Activated CD8-positive, alpha-beta memory T cell treated with anti-CD3 and anti-CD28 coated beads for 48 hours (primary cell): ENCODE results near the gene KRTAP1-5.
"Not testable (repeated sequence)": the region's sequence is repeated elsewhere in the genome, so short reads cannot be mapped to it uniquely, and the experiment has no call there.

Experiments used
- DNase-seq, 3 experiments: peaks; one replicate each; pipeline ENCODE4 v3.0.0-alpha.2; 2020; ENCODE audit warnings: low read depth in 2 of 3, low spot score in 2 of 3

KRTAP1-5 gene, protein sequence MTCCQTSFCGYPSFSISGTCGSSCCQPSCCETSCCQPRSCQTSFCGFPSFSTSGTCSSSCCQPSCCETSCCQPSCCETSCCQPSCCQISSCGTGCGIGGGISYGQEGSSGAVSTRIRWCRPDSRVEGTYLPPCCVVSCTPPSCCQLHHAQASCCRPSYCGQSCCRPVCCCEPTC

DNA sequence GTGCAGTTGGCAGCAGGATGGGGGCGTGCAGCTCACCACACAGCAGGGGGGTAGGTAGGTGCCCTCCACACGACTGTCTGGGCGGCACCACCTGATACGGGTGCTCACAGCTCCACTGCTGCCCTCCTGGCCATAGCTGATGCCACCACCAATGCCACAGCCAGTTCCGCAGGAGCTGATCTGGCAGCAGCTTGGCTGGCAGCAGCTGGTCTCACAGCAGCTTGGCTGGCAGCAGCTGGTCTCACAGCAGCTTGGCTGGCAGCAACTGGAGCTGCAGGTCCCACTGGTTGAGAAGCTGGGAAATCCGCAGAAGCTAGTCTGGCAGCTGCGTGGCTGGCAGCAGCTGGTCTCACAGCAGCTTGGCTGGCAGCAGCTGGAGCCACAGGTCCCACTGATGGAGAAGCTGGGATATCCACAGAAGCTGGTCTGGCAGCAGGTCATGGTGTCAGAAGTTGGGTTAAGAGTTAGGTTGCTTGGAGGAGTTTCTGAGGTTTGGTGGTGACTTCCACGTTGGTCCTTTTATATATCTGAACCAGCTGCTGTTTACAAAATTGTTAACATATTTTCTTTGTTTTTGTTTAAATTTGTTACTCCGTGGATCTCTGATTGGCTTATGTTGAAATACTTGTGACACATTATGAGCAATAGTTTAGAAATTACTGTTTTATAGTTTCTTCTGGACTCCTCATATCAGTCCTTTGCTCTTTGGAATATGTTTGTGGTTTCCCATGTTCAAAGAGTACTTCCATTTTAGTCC, at the start of gene KRTAP1-5:
TSS of gene KRTAP1-5 (minus strand) at position 494 of the 757 bp plus-strand sequence. CDS start at position 441, 53 bp downstream.
- DNase-seq = no peak

DNA sequence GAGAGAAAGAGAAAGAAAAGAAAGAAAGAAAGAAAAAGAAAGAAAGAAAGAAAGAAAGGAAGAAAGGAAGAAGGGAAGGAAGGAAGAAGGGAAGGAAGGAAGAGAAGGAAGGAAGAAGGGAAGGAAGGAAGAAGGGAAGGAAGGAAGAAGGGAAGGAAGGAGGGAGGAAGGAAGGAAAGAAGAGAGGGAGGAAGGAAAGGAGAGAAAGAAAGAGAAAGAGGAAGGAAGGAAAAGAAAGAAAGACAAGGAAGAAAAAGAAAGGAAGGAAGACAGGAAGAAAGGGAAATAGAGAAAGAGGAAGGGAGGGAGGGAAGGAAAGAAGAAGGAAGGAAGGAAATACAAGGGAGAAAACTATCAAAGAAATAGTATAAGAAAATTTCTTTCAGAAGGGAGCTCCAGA, 49.8 kb upstream of the KRTAP1-5 start:
- no peak for DNase-seq

DNA sequence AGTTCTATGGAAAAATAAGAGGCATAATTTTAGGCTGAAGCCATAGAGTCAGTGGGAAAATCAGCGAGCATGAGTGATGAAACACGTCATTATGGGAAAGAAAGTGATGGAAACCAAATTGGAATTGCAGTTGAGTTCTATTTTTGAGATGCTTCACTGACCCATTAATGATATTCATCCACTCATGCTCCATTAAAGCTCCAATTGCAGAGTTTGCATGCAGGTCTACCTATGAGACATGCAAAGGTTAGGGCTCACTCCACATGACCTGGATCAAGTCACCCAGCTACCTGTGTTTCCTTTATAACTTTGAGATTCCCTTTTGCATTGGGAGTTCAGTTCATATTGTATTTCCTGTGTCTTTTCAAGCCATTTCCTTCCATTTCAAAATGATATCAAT, 46.7 kb upstream of the KRTAP1-5 start:
- DNase-seq = no peak

DNA sequence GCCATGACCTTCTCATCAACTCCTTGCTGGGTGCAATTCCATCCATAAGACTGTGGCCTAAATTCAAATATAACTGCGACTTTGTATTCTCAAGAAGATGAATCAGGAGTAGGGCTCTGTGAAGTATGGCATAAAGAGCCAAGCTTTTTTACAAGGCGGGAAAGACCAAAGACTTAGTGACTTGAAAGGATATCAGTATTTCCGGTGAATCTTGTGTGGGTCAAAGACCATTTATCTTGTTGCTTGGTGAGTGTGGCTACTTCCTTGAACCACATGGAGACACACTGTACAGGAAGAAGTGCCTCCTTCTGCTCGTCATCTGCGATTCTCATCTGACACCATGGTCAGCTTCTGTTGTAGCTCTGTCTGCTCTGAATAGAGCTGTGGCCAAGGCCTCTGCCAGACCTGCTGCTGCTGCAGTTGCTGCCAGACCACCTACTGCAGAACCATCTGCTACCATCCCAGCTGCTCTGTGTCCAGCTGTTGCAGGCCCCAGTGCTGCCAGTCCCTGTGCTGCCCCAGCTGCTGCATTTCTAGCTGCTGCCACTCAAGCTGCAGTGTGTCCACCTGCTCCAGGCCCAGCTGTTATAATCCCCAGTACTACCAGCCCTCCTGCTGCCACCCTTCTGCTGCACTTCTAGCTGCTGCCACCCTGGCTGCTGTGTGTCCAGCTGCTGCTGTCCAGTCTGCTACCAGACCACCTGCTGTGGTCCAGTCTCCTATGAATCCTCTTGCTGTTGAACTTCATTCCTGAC, 44.8 kb upstream of the KRTAP1-5 start:
- no peak for DNase-seq

DNA sequence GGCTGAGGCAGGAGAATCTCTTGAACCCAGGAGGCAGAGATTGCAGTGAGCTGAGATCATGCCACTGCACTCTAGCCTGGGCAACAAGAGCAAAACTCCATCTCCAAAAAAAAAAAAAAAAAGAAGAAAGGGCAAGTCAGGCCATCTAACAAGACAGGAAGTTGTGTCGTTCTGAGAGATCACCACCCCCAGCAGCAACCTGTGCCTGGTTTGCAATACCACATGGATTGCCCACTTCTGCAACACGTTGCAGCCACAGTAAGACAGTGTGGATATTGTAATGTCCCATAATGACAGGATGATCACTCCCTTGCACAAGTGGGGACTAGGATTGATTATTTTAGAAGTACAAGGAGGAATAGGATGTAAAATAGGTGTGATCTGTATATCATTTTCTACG, 42.0 kb upstream of the KRTAP1-5 start:
- no peak for DNase-seq

DNA sequence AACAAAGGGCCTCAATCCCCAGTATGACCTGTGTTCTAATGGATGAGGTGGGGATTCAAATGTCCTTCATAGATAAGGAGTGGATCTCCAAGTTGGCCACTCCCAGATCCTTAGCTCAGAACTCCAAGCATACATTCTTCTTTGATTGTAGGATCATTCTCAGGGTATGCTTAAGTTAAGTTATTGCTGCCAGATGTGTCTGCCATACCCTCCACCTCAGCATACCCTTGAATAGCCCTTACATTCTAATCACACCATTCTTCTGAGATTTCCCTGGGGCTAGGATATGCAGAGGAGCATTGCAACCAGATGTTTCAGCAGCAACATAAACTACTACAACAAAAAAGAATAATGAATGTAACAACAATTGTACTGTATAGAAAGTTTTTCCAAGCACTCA, 40.3 kb upstream of the KRTAP1-5 start:
- no peak for DNase-seq

DNA sequence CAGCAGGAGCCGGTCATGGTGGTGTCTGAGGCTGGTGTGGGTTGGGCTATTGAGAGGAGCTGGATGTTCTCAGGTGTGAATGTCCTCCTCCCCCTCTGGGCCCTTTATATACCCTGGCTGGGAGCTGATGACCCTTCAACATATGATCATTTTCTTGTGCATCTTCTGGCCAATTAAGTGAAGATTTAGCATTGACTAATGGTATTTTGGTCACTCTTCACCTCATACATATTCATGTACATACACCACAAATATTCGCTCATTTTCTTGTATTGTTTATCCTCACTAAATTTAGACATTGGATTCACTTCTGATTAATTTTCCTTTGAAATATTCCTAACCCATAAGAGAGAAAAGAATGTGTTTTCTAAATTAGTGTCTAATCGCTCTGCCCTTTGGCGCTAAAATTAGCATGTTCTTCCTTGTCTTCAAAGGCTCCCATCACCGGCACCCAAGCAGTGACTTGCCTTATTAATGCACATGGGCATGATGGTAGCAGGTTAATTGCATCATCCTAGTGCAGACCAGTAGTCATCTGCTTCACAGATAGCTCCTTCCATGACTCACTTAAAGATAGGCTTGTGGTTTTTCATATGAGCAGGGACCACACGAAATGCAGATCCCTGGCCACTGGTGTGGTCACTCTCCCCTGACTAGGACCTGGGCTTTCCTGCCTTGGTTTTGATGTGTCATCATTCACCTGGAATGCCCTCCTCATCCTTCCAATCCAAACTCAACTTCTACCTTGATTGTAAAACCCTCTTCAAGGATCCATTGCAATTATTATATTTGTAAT, 39.0 kb upstream of the KRTAP1-5 start, which contains the start of gene KRTAP2-4:
TSS of gene KRTAP2-4 (minus strand) at position 51 of the 796 bp plus-strand sequence. CDS start at position 17, 34 bp downstream.
- no peak for DNase-seq

DNA sequence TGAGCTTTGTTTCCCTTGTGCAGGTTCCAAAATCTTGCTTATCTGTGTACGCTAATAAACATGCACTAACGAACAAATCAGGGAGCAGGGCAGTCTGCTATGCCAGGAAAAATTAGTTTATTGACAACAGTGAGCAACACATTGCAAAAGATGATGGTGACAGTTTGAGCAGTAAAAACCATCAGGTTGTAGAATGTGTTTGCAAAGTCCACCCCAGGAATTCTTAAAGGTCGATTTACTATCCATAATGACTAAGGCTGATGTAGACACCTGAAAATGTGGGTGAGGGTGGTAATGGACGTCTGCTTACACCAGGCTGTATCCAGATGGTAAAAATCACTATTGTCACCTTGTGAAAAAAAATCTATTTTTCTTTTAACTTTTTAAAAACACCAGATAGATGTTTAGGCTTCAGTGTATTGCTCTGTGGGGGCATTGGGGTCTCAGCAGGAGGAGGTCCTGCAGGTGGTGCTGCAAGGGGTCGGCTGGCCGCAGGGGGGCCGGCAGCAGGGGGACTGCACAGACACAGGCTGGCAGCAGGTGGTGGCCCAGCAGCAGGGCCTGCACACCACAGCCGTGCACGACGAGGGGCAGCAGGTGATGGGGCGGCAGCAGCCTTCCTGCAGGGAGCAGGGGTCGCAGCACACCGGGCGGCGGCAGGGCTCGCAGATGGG, 38.1 kb upstream of the KRTAP1-5 start:
- not testable (repeated sequence) for DNase-seq

DNA sequence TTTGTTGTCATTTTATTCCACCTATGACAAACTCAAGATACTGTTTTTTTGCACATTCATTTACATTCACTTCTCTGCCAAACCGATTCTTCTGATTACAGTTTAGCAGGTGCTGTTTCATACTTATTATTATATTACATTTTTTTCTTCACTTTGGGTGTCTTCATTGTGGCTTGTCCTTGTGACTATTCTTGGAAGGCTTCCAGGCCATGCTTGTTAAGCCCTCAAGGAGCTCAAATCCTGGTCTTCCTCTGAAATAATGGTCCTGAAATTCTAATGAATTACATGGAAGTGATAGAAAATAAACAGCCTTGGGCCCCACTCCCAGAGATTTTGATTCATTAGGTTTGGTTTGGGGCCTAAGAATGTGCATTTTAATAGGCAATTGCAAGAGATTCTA, 37.3 kb upstream of the KRTAP1-5 start:
- DNase-seq = no peak

DNA sequence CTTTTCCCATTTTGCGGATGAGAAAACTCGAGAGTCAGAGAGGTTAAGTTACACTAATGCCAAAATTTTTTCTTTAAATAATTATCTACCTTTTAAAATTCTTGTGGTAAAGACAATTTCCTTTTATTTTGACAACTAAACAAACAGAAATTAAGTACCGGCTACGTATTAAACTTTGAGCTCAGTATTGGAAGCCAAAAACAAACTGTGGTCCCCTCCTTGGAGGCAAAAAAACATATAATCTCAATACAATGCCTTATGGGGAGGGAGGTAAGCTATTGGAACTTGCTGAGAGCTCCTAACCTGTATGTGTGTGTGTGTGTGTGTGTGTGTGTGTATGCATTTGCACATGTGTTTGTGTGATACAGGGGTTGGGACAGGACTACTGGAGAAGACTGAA, 36.4 kb upstream of the KRTAP1-5 start:
- DNase-seq = no peak

DNA sequence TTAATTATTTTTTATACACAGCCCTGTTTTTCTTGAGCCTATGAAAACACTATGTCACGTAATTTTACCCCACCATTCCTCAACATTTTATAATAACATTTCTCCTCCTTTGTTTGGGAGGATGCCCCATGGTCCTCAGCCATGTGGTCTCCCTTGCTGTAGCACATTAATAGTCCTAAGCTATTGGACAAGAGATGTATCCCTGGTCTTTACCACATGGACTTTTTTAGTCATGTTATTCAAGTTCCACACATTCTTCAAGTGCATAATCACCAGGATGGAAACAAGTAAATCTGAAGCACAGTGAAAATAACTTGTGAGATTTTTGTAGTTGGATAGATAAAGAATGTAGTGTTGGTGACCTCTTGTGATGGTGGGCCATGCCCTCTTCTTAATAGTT, 35.0 kb upstream of the KRTAP1-5 start:
- no peak for DNase-seq

DNA sequence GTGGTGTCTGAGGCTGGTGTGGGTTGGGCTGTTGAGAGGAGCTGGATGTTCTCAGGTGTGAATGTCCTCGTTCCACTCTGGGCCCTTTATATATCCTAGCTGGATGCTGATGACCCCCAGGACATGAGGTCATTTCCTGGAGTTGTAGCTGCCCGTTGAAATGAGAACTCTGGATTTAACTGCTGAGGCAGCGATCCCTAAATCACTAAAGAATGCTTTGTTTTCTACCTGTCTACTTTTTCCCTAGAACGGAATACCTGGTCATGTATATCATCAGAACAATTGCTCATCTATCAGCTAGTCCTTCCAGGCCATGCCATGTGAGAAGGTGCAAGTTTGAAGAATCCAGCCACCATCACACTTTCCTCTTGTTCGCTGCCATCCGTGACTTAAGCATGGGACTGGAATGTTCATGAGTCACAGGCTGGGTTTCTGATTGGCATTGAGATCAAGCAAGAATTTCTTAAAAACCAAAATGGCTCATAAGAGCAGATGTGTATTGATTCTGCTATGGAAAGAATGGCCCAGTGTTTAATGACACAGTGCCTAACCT, 33.1 kb upstream of the KRTAP1-5 start, which contains the start of gene KRTAP2-3:
TSS of gene KRTAP2-3 (minus strand) at position 63 of the 553 bp plus-strand sequence. CDS start 64 bp downstream, outside the sequence.
- no peak for DNase-seq

DNA sequence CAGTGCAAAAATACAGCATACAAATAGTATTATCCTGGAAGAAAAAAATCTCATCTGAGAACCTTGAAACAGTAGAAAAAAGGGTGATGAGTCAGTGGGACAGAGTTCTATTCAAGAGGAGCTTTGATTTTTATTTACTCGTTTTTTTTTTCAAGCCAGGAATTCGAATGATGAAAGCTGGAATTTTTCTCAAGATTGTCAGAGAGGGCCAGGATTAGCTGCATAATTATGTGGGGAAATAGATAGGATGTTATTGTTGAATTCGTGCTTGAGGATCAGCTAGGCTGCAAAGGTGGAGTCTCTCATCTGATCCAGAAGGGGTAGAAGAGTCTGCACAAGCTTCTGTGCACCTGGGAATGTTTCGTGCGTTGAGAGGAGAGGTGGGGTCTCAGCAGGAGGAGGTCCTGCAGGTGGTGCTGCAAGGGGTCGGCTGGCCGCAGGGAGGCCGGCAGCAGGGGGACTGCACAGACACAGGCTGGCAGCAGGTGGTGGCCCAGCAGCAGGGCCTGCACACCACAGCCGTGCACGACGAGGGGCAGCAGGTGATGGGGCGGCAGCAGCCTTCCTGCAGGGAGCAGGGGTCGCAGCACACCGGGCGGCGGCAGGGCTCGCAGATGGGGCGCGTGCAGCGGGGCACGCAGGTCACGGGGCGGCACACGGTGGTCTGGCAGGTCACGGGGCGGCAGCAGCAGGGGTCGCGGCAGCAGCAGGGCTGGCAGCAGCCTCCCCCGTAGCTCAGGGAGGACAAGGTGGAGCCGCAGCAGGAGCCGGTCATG, 32.5 kb upstream of the KRTAP1-5 start:
- DNase-seq = not testable (repeated sequence)

DNA sequence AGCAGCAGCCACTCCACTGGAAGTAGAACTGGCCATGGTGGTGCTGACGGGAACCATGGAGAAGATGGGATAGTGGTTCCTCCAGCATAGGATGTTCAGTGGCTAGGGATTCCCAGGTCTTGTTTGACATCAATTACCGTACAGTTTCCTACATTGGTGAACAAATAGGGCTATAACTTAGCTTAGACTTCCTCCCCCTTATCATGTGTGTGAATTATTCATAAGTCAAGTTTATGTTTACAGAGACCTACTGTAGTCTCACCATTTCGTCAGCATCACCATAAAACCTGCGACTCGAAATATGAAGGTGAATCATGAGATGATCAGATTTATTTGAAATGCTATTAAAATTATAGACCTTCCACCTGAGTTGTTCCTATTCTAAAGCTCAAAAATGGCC, 31.7 kb upstream of the KRTAP1-5 start:
- DNase-seq = no peak

DNA sequence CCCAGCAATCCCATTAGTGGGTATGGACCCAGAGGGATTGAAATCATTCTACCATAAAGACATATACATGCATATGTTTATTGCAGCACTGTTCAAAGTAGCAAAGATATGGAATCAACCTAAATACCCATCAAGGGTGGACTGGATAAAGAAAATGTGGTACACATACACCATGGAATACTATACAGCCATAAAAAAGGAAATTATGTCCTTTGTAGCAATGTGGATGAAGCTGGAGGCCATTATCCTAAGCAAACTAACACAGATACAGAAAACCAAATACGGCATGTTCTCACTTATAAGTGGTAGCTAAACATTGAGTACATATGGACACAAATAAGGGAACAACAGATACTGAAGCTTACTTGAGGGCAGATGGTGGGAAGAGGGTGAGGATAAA, 30.5 kb upstream of the KRTAP1-5 start:
- no peak for DNase-seq

DNA sequence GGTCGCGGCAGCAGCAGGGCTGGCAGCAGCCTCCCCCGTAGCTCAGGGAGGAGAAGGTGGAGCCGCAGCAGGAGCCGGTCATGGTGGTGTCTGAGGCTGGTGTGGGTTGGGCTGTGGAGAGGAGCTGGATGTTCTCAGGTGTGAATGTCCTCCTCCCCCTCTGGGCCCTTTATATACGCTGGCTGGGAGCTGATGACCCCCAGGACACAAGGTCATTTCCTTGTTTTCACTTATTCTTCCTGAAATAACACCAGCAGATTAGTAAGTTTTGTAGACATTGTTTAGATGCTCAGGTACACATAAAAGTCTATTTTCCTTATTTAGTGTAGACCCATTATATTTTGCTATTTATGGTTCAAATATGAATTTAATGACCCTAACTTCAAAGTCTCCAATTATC, 28.1 kb upstream of the KRTAP1-5 start, which contains the start of gene KRTAP2-2:
TSS of gene KRTAP2-2 (minus strand) at position 101 of the 400 bp plus-strand sequence. CDS start at position 82, 19 bp downstream.
- DNase-seq = not testable (repeated sequence)

DNA sequence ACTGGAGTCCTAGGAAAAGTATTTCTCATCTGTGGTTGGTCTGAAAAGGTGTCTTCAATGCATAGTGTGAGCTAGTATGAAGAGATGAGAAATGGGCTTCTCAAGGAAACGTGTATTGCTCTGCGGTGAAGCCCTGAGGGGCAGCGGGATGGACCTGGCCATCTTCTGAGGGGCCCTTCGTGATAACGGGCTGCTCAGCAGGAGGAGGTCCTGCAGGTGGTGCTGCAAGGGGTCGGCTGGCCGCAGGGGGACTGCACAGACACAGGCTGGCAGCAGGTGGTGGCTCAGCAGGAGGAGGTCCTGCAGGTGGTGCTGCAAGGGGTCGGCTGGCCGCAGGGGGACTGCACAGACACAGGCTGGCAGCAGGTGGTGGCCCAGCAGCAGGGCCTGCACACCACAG, 27.5 kb upstream of the KRTAP1-5 start:
- not testable (repeated sequence) for DNase-seq

DNA sequence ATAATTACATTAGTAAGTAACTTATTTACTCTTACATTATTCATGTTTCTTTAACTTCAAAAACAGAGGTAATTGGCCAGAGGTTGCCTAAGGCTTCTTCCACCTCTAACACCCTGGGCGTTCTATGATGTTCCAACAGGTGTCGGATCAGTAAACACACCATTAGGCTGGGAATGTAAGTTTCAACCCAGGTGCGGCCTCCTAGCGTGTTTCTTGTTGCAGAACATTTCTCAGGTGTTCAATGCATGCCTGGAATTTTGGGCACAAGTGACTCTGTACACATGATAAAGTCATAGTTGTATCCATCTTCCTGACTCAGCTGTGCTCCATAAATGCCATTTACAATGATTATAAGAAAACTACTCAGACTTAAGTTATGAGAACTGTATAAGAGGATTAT, 27.0 kb upstream of the KRTAP1-5 start:
- no peak for DNase-seq

DNA sequence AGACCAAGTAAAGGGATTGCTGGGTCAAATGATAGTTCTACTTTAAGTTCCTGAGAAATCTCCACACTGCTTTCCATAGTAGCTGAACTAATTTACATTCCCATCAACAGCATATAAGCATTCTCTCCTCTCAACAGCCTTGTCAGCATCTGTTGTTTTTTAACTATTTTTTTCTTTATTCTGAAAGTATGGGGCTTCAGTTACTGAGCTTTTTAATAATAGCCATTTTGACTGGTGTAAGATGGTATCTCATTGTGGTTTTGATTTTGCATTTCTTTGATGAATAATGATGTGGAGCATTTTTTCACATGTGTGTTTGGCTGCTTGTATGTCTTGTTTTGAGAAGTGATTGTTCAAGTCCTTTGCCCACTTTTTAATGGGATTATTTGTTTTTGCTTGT, 25.6 kb upstream of the KRTAP1-5 start:
- DNase-seq = no peak
